Osteoblast (primary cell): ENCODE measurements around the gene NARF. TPM values are rescaled to one million over a fixed set of nuclear protein-coding genes. Genes with fewer than 3 reads are reported as not detected.

Experiments
- DNase-seq: peaks from one replicate; pipeline ENCODE4 v3.0.0; 2011; ENCODE audit warnings: low spot score, mixed read lengths; ENCODE audit not compliant: insufficient read length; ENCODE audit errors: missing footprints
- H2AFZ ChIP-seq: 2 replicates; pipeline ENCODE4 v1.6.0; 2011; ENCODE audit warnings: mild to moderate bottlenecking, low read length
- H3K27ac ChIP-seq: 2 replicates; pipeline ENCODE4 v1.5.1; 2011; ENCODE audit warnings: mild to moderate bottlenecking, low read depth, low read length, moderate library complexity
- H3K27me3 ChIP-seq: 2 replicates; pipeline ENCODE4 v1.6.0; 2012; ENCODE audit warnings: mild to moderate bottlenecking, control low read depth, inconsistent platforms, low read length, moderate library complexity; ENCODE audit not compliant: insufficient read depth
- H3K36me3 ChIP-seq: 2 replicates; pipeline ENCODE4 v1.5.1; 2011; ENCODE audit warnings: mild to moderate bottlenecking, low read length, control low read depth, moderate library complexity; ENCODE audit not compliant: insufficient read depth
- H3K4me1 ChIP-seq: 2 replicates; pipeline ENCODE4 v1.5.1; 2011; ENCODE audit warnings: mild to moderate bottlenecking, low read length, control low read depth, moderate library complexity; ENCODE audit not compliant: insufficient read depth
- H3K4me2 ChIP-seq: 2 replicates; pipeline ENCODE4 v1.6.0; 2011; ENCODE audit warnings: mild to moderate bottlenecking, low read length; ENCODE audit not compliant: insufficient read depth
- H3K4me3 ChIP-seq: fragments of 200-600 bp; sonication (generic); 3 replicates; pipeline ENCODE4 v1.5.1; 2012; ENCODE audit warnings: mild to moderate bottlenecking, low read length, inconsistent platforms; ENCODE audit not compliant: insufficient read depth
- H3K79me2 ChIP-seq: 2 replicates; pipeline ENCODE4 v1.6.0; 2012; ENCODE audit warnings: mild to moderate bottlenecking, low read length, control low read depth, inconsistent platforms; ENCODE audit not compliant: insufficient read depth
- H3K9me3 ChIP-seq: 2 replicates; pipeline ENCODE4 v1.5.1; 2011; ENCODE audit warnings: low read depth, low read length, control low read depth
- H4K20me1 ChIP-seq: 2 replicates; pipeline ENCODE4 v1.6.0; 2012; ENCODE audit warnings: mild to moderate bottlenecking, low read length, control low read depth; ENCODE audit not compliant: insufficient read depth
- CTCF ChIP-seq: IDR thresholded peaks from 2 replicates; pipeline ENCODE4 v1.5.1; 2011; ENCODE audit warnings: mild to moderate bottlenecking, low read depth, low read length, moderate library complexity; ENCODE audit errors: extremely low read depth
- total RNA-seq: library from RNA; depleted of rRNA; stranded (reverse); fragments of >200 nt; gene quantifications from 2 replicates; pipeline ENCODE4 v1.2.3, GENCODE V29; 2012

Gene NARF
- total RNA-seq, 1 donor, result 34.4 TPM

DNA sequence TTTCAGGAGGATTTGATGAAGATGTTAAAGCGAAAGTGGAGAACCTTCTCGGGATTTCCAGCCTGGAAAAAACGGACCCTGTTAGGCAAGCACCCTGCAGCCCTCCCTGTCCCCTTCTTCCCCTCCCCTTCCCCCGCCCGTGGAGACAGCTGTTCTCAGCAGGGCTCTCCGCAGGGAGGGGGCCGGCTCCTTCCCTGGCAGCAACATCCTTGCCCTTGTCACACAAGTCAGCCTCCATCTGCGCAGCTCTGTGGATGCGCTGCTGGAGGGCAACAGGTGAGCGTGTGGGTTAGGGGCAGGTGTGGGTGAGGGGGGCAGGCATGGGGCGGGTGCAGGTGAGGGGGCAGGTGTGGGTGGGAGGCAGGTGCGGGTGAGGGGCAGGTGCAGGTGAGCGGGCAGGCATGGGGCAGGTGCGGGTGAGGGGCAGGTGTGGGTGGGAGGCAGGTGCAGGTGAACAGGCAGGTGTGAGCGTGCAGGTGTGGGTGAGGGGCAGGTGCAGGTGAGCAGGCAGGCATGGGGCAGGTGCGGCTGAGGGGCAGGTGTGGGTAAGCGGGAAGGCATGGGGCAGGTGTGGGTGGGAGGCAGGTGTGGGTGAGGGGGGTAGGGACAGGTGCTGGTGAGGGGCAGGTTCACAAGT is 17.4 kb upstream of the NARF start:
- no peak overlapping the region for H3K4me2 ChIP-seq
- no peak overlapping the region for H3K4me3 ChIP-seq
- H3K79me2 ChIP-seq, result no peaks in the 10 kb centered on the region
- H3K27ac ChIP-seq, result no peak overlapping the region
- H2AFZ ChIP-seq, result no peak overlapping the region
- no peaks in the 10 kb centered on the region for H3K27me3 ChIP-seq
- peak; percentile 71 for DNase-seq
- H3K4me1 ChIP-seq, result no peaks in the 10 kb centered on the region
- H4K20me1 ChIP-seq, result peaks cover 27% of the 10 kb centered on the region
- no peaks in the 10 kb centered on the region for H3K9me3 ChIP-seq
- H3K36me3 ChIP-seq, result peaks cover 8% of the 10 kb centered on the region
- no peak for TF ChIP-seq CTCF

DNA sequence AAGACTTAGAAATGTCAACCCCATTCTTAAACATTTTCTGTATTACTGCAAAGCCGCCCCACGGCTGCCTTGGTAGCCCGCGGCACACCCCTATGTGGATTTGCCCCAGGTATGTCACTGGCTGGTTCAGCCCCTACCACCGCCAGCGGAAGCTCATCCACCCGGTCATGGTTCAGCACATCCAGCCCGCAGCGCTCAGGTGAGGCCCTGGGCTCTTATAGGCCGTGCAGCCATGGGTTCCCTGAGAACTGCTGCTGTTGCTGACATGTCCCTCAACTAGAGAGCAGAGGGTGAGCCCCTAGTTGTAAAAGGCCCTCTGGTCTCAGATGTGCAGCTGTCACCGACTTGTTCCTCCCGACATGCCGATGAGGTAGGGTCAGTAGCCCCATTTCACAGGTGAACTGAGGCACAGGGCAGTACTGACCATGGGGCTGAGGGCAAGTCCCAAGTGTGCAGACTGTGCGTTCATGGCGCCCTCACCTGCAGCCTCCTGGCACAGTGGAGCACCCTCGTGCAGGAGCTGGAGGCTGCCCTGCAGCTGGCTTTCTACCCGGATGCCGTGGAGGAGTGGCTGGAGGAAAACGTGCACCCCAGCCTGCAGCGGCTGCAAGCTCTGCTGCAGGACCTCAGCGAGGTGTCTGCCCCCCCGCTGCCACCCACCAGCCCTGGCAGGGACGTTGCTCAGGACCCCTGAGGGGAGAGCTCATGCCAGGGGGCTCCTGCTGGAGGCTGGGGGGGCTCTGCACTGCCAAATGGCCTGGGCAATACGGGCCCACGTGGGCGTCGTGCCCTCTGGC is 16.7 kb upstream of the NARF start:
- Histone ChIP-seq H3K27me3 (no peaks in the 10 kb centered on the region), H3K4me3 (no peak overlapping the region), H3K4me2 (no peak overlapping the region), H2AFZ (no peak overlapping the region), H3K9me3 (no peaks in the 10 kb centered on the region), H4K20me1 (peaks cover 33% of the 10 kb centered on the region), H3K79me2 (no peaks in the 10 kb centered on the region), H3K36me3 (peaks cover 11% of the 10 kb centered on the region), H3K4me1 (no peaks in the 10 kb centered on the region), H3K27ac (no peak overlapping the region)
- no peak for TF ChIP-seq CTCF
- peak; percentile 87 for DNase-seq

- H3K27me3 ChIP-seq, result no peaks in the 10 kb centered on the region
- no peak for TF ChIP-seq CTCF
- no peaks in the 10 kb centered on the region for H3K4me1 ChIP-seq
- peaks cover 33% of the 10 kb centered on the region for H4K20me1 ChIP-seq
- no peak overlapping the region for H3K4me2 ChIP-seq
- H2AFZ ChIP-seq, result no peak overlapping the region
- H3K9me3 ChIP-seq, result no peaks in the 10 kb centered on the region
- no peak overlapping the region for H3K4me3 ChIP-seq
- DNase-seq, result no peak
- peaks cover 4% of the 10 kb centered on the region for H3K79me2 ChIP-seq
- no peak overlapping the region for H3K27ac ChIP-seq
- peaks cover 11% of the 10 kb centered on the region for H3K36me3 ChIP-seq
These were observed 15.7 kb upstream of the NARF start for GRCh38 chr17:82442643-82443464.
